GM19372 (cell line): Measurements from ENCODE around the gene PRTN3.

Experiments used
- ATAC-seq: cut with Tn5 transposase; IDR thresholded peaks from one replicate; pipeline ENCODE4 v1.9.1; 2021; ENCODE audit warnings: mild to moderate bottlenecking, low read depth, moderate library complexity; ENCODE audit not compliant: unreplicated experiment

PRTN3 gene

GRCh38 chr19:803099-803561 lies 37.7 kb upstream of the PRTN3 start:
- no peak for ATAC-seq

- ATAC-seq, result no peak
Measured at GRCh38 chr19:803686-804418, 36.9 kb upstream of the PRTN3 start.

GRCh38 chr19:804419-805165 lies 36.2 kb upstream of the PRTN3 start:
- no peak for ATAC-seq

GRCh38 chr19:805166-805551 lies 35.6 kb upstream of the PRTN3 start:
- no peak for ATAC-seq

GRCh38 chr19:805600-806550 lies 34.9 kb upstream of the PRTN3 start:
- no peak for ATAC-seq

GRCh38 chr19:806815-807421 lies 33.9 kb upstream of the PRTN3 start:
- no peak for ATAC-seq

GRCh38 chr19:807627-808422 lies 33.0 kb upstream of the PRTN3 start:
- ATAC-seq, result no peak

- no peak for ATAC-seq
Measured at GRCh38 chr19:808423-808775, 32.4 kb upstream of the PRTN3 start.

- ATAC-seq, result no peak
Measured at GRCh38 chr19:810077-810855, 30.5 kb upstream of the PRTN3 start.

- no peak for ATAC-seq
Measured at GRCh38 chr19:810883-811489, 29.8 kb upstream of the PRTN3 start.

GRCh38 chr19:811506-812048 lies 29.2 kb upstream of the PRTN3 start:
- ATAC-seq, result no peak

- no peak for ATAC-seq
Measured at GRCh38 chr19:812049-812746, 28.6 kb upstream of the PRTN3 start.

- no peak for ATAC-seq
Measured at GRCh38 chr19:812747-813218, 28.0 kb upstream of the PRTN3 start.

GRCh38 chr19:813219-814151 lies 27.3 kb upstream of the PRTN3 start:
- no peak for ATAC-seq

GRCh38 chr19:814152-815078 lies 26.4 kb upstream of the PRTN3 start:
- no peak for ATAC-seq
